HG03108 (cell line): ENCODE data around the gene PSME4.
"Not testable (repeated sequence)": the region's sequence is repeated elsewhere in the genome, so short reads cannot be mapped to it uniquely, and the experiment has no call there.

Experiments used
- ATAC-seq: cut with Tn5 transposase; IDR thresholded peaks from one replicate; pipeline ENCODE4 v1.9.1; 2021; ENCODE audit warnings: moderate library complexity; ENCODE audit not compliant: unreplicated experiment

The PSME4 gene

GRCh38 chr2:53843595-53843994 is 127.2 kb downstream of the PSME4 start:
- no peak for ATAC-seq

GRCh38 chr2:53842891-53843290 is 127.9 kb downstream of the PSME4 start:
- ATAC-seq, result no peak

- ATAC-seq, result not testable (repeated sequence)
These were observed 129.1 kb downstream of the PSME4 start for GRCh38 chr2:53841651-53842050.

GRCh38 chr2:53840580-53840979 is 130.2 kb downstream of the PSME4 start:
- ATAC-seq, result no peak

GRCh38 chr2:53829980-53830290 is 140.9 kb downstream of the PSME4 start:
- ATAC-seq, result not testable (repeated sequence)

GRCh38 chr2:53829273-53829979 is 141.4 kb downstream of the PSME4 start:
- no peak for ATAC-seq

- no peak for ATAC-seq
These were observed 142.5 kb downstream of the PSME4 start for GRCh38 chr2:53828331-53828730.

- no peak for ATAC-seq
These were observed 143.2 kb downstream of the PSME4 start for GRCh38 chr2:53827398-53828175.

GRCh38 chr2:53826587-53827397 is 144.0 kb downstream of the PSME4 start:
- no peak for ATAC-seq

GRCh38 chr2:53826030-53826410 is 144.8 kb downstream of the PSME4 start:
- no peak for ATAC-seq

GRCh38 chr2:53823639-53824038 is 147.2 kb downstream of the PSME4 start:
- not testable (repeated sequence) for ATAC-seq

GRCh38 chr2:53821810-53822209 is 149.0 kb downstream of the PSME4 start:
- ATAC-seq, result no peak

- no peak for ATAC-seq
These were observed 150.1 kb downstream of the PSME4 start for GRCh38 chr2:53820711-53821110.

- no peak for ATAC-seq
These were observed 150.7 kb downstream of the PSME4 start for GRCh38 chr2:53820048-53820447.

GRCh38 chr2:53819634-53820033 is 151.2 kb downstream of the PSME4 start:
- ATAC-seq, result no peak

GRCh38 chr2:53818854-53819435 is 151.8 kb downstream of the PSME4 start:
- ATAC-seq, result no peak
